Brain microvascular endothelial cell (primary cell): ENCODE measurements around the gene ATAD5.

Experiments
- DNase-seq: peaks from one replicate; pipeline ENCODE4 v3.0.0-alpha.2; 2020
- H3K27ac ChIP-seq: fragments of 250-450 bp; sonication (Bioruptor Pico); 2 replicates; pipeline ENCODE4 v1.5.1; 2020; ENCODE audit warnings: mild to moderate bottlenecking, moderate library complexity
- H3K27me3 ChIP-seq: fragments of 250-450 bp; sonication (Bioruptor Pico); replicated peaks from 2 replicates; pipeline ENCODE4 v1.5.1; 2020; ENCODE audit warnings: mild to moderate bottlenecking
- H3K36me3 ChIP-seq: fragments of 250-450 bp; sonication (Bioruptor Pico); replicated peaks from 2 replicates; pipeline ENCODE4 v1.5.1; 2020; ENCODE audit warnings: mild to moderate bottlenecking
- H3K4me3 ChIP-seq: 2 replicates; pipeline ENCODE4 v1.5.1; 2011; ENCODE audit warnings: low read depth, mild to moderate bottlenecking, control low read depth, low read length, moderate library complexity
- CTCF ChIP-seq: IDR thresholded peaks from 2 replicates; pipeline ENCODE4 v1.5.1; 2011; ENCODE audit warnings: low read depth, mild to moderate bottlenecking, moderate library complexity, low read length, control low read depth, inconsistent platforms; ENCODE audit errors: missing control alignments
- in situ Hi-C: cut with HindIII; loops from 2 replicates; pipeline ENCODE4 v1.10.0; 2017; ENCODE audit warnings: low sequenced_read_pairs, low pct_ligation_motif_present

Gene ATAD5

GRCh38 chr17:30831663-30832437 lies at the start of gene ATAD5:
ATAD5 (plus strand) TSS chr17:30831966; CDS start chr17:30832348, 382 bp downstream.
- in situ Hi-C loops: no loop called here
- H3K36me3 ChIP-seq: no peaks in the 10 kb centered on the region
- TF ChIP-seq CTCF: no peak
- H3K27me3 ChIP-seq: no peaks in the 10 kb centered on the region
- peak within 1 kb of the TSS; percentile 98 for H3K4me3 ChIP-seq
- DNase-seq: peak; percentile 91
- no peak within 1 kb of the TSS for H3K27ac ChIP-seq

- Histone ChIP-seq H3K27me3 (no peaks in the 10 kb centered on the region), H3K4me3 (no peak overlapping the region), H3K27ac (no peak overlapping the region), H3K36me3 (peaks cover 20% of the 10 kb centered on the region)
- no peak for DNase-seq
- in situ Hi-C loops: no loop called here
- TF ChIP-seq CTCF: no peak
These were observed 49.6 kb upstream of the ATAD5 start for GRCh38 chr17:30782206-30782605.

- no peaks in the 10 kb centered on the region for H3K27me3 ChIP-seq
- TF ChIP-seq CTCF: no peak
- no peak overlapping the region for H3K4me3 ChIP-seq
- H3K27ac ChIP-seq: no peak overlapping the region
- DNase-seq: no peak
- in situ Hi-C loops: no loop called here
- H3K36me3 ChIP-seq: peaks cover 54% of the 10 kb centered on the region
These were observed 42.8 kb upstream of the ATAD5 start for GRCh38 chr17:30788918-30789317.

GRCh38 chr17:30790279-30790678 lies 41.5 kb upstream of the ATAD5 start:
- in situ Hi-C loops: no loop called here
- TF ChIP-seq CTCF: no peak
- Histone ChIP-seq H3K27me3 (no peaks in the 10 kb centered on the region), H3K36me3 (peaks cover 56% of the 10 kb centered on the region), H3K27ac (no peak overlapping the region), H3K4me3 (no peak overlapping the region)
- no peak for DNase-seq

- peaks cover 44% of the 10 kb centered on the region for H3K36me3 ChIP-seq
These were observed 38.3 kb upstream of the ATAD5 start for GRCh38 chr17:30793282-30793977.

More at GRCh38 chr17:30793282-30793977, 38.3 kb upstream of the ATAD5 start:
- in situ Hi-C loops: no loop called here
- no peak for TF ChIP-seq CTCF
- no peak overlapping the region for H3K27ac ChIP-seq
- no peak for DNase-seq
- no peak overlapping the region for H3K4me3 ChIP-seq
- H3K27me3 ChIP-seq: no peaks in the 10 kb centered on the region
